GM23338 (cell line): Measurements from ENCODE around the gene U2SURP. TPM values are rescaled to one million over a fixed set of nuclear protein-coding genes. Genes with fewer than 3 reads are reported as not detected.

Experiments
- ATAC-seq: fragments of 200-7000 bp; cut with Tn5 transposase; 3 replicates; pipeline ENCODE4 v1.9.1; 2020
- DNase-seq: peaks from one replicate; pipeline ENCODE4 v3.0.0-alpha.2; 2015; ENCODE audit warnings: low spot score
- H2AFZ ChIP-seq: fragments of 200-600 bp; sonication (generic); 2 replicates; pipeline ENCODE4 v1.8.0; 2016; ENCODE audit warnings: antibody characterized with exemption, mild to moderate bottlenecking, moderate library complexity
- H3F3A ChIP-seq: fragments of 200-600 bp; sonication (generic); replicated peaks from 2 replicates; pipeline ENCODE4 v1.8.0; 2017; ENCODE audit warnings: antibody characterized with exemption, mixed run types, low read depth
- H3K27ac ChIP-seq: fragments of 200-600 bp; sonication (generic); 2 replicates; pipeline ENCODE4 v1.6.1; 2016; ENCODE audit warnings: low read depth
- H3K27me3 ChIP-seq: fragments of 200-600 bp; sonication (generic); 2 replicates; pipeline ENCODE4 v1.8.0; 2016; ENCODE audit warnings: mild to moderate bottlenecking, mixed run types, moderate library complexity; ENCODE audit not compliant: insufficient read depth
- H3K36me3 ChIP-seq: fragments of 200-600 bp; sonication (generic); 2 replicates; pipeline ENCODE4 v1.8.0; 2016; ENCODE audit warnings: mild to moderate bottlenecking; ENCODE audit not compliant: insufficient read depth
- H3K4me1 ChIP-seq: fragments of 200-600 bp; sonication (generic); 2 replicates; pipeline ENCODE4 v1.8.0; 2016; ENCODE audit warnings: mild to moderate bottlenecking, moderate library complexity; ENCODE audit not compliant: insufficient read depth
- H3K4me2 ChIP-seq: fragments of 200-600 bp; sonication (generic); 2 replicates; pipeline ENCODE4 v1.7.1; 2017; ENCODE audit warnings: mixed run types
- H3K4me3 ChIP-seq: fragments of 200-600 bp; sonication (generic); 2 replicates; pipeline ENCODE4 v1.6.1; 2016; ENCODE audit warnings: mixed run types
- H3K79me2 ChIP-seq: fragments of 200-600 bp; sonication (generic); replicated peaks from 2 replicates; pipeline ENCODE4 v1.8.0; 2017; ENCODE audit warnings: mild to moderate bottlenecking; ENCODE audit not compliant: insufficient read depth
- H3K9me2 ChIP-seq: fragments of 200-600 bp; sonication (generic); 2 replicates; pipeline ENCODE4 v1.8.0; 2017; ENCODE audit not compliant: insufficient read depth
- H4K20me1 ChIP-seq: fragments of 200-600 bp; sonication (generic); replicated peaks from 2 replicates; pipeline ENCODE4 v1.8.0; 2017; ENCODE audit warnings: mild to moderate bottlenecking; ENCODE audit not compliant: insufficient read depth
- H3K27ac Mint-ChIP-seq: 2 replicates; pipeline ENCODE4 v1.8.0; 2020; ENCODE audit warnings: inconsistent platforms, mild to moderate bottlenecking, moderate library complexity, mixed read lengths
- H3K27me3 Mint-ChIP-seq: 3 replicates; pipeline ENCODE4 v1.8.0; 2022; ENCODE audit warnings: low read depth, mild to moderate bottlenecking, moderate library complexity, mixed read lengths, inconsistent platforms; ENCODE audit not compliant: insufficient read depth, poor library complexity
- H3K36me3 Mint-ChIP-seq: 3 replicates; pipeline ENCODE4 v1.8.0; 2021; ENCODE audit warnings: low read depth, mild to moderate bottlenecking, inconsistent platforms, moderate library complexity, mixed read lengths
- H3K4me1 Mint-ChIP-seq: 3 replicates; pipeline ENCODE4 v1.8.0; 2020; ENCODE audit warnings: mild to moderate bottlenecking, inconsistent platforms, mixed read lengths
- H3K4me3 Mint-ChIP-seq: 3 replicates; pipeline ENCODE4 v1.8.0; 2021; ENCODE audit warnings: moderate library complexity, mild to moderate bottlenecking, inconsistent platforms, mixed read lengths
- H3K9me3 Mint-ChIP-seq: 3 replicates; pipeline ENCODE4 v1.8.0; 2020; ENCODE audit warnings: moderate library complexity, mild to moderate bottlenecking, inconsistent platforms, mixed read lengths
- CREB1 ChIP-seq: fragments of 250-450 bp; sonication (Bioruptor Pico); IDR thresholded peaks from 2 replicates; pipeline ENCODE4 v1.5.0; 2020; ENCODE audit warnings: low read depth, mild to moderate bottlenecking, moderate library complexity
- CTCF ChIP-seq, 2 experiments: fragments of 200-600 bp in 1 of 2; sonication (generic) in 1 of 2; conservative IDR thresholded peaks; 2 replicates each; pipeline versions ENCODE4 v1.5.1 to v1.6.1; 2016 to 2017; ENCODE audit warnings: antibody characterized with exemption in 2 of 2, low read depth in 2 of 2, mild to moderate bottlenecking in 2 of 2, moderate library complexity in 1 of 2
- EZH2phosphoT487 ChIP-seq: fragments of 200-600 bp; sonication (generic); IDR thresholded peaks from one replicate; pipeline ENCODE4 v1.8.1; 2018; ENCODE audit warnings: antibody characterized with exemption; ENCODE audit not compliant: unreplicated experiment
- JUNB ChIP-seq: IDR thresholded peaks from one replicate; pipeline ENCODE4 v1.6.1; 2016; ENCODE audit warnings: antibody characterized with exemption; ENCODE audit not compliant: unreplicated experiment
- NANOG ChIP-seq: IDR thresholded peaks from 2 replicates; pipeline ENCODE4 v1.6.1; 2016; ENCODE audit warnings: antibody characterized with exemption, borderline replicate concordance
- STAT1 ChIP-seq: IDR thresholded peaks from one replicate; pipeline ENCODE4 v1.6.1; 2016; ENCODE audit warnings: antibody characterized with exemption; ENCODE audit not compliant: unreplicated experiment
- ZNF331 ChIP-seq: fragments of 250-450 bp; sonication (Bioruptor Pico); IDR thresholded peaks from 2 replicates; pipeline ENCODE4 v1.5.0; 2020; ENCODE audit warnings: low read depth, mild to moderate bottlenecking, moderate library complexity
- ZNF462 ChIP-seq: fragments of 250-450 bp; sonication (Bioruptor Pico); IDR thresholded peaks from 2 replicates; pipeline ENCODE4 v1.5.0; 2020; ENCODE audit warnings: mild to moderate bottlenecking, moderate library complexity
- polyA plus RNA-seq: library from polyadenylated mRNA; unstranded; fragments of >200 nt; fragmentation: Nextera tagmentation; extraction: Ambion mirVana; gene quantifications from 2 replicates; pipeline ENCODE4 v1.2.1, GENCODE V29; 2016
- total RNA-seq: library from RNA; depleted of rRNA; stranded (reverse); fragments of >200 nt; shearing (Covaris generic); gene quantifications from 2 replicates; pipeline ENCODE4 v1.2.3, GENCODE V29; 2014

U2SURP gene
- total and polyA plus RNA-seq, 2 experiments from 2014 or later: 116 to 372 TPM

- H4K20me1 ChIP-seq: no peaks in the 10 kb centered on the region
- H3K9me3 Mint-ChIP-seq: no peaks in the 10 kb centered on the region
- peaks cover 7% of the 10 kb centered on the region for H3K27me3 Mint-ChIP-seq
- H3K4me1 Mint-ChIP-seq: peaks cover 5% of the 10 kb centered on the region; the same call in 1 of the 3 replicates
- no peaks in the 10 kb centered on the region for H3K79me2 ChIP-seq
- peak overlapping the region; percentile 41; the same call in 1 of the 2 replicates for H3K27ac Mint-ChIP-seq
- no peaks in the 10 kb centered on the region for H3K36me3 ChIP-seq
- H3K36me3 Mint-ChIP-seq: no peaks in the 10 kb centered on the region
- H3K27me3 ChIP-seq: no peaks in the 10 kb centered on the region
- no peak overlapping the region for H3K4me3 Mint-ChIP-seq
- H2AFZ ChIP-seq: no peak overlapping the region
- no peak overlapping the region for H3K4me2 ChIP-seq
- DNase-seq: peak; percentile 64
- TF ChIP-seq ZNF331 (no peak), CTCF (conservative IDR thresholded peaks at IDR 0.05; ENCODE audit: low read depth in 2 of 2) (peak; percentile 61 to 63)
- H3K4me3 ChIP-seq: no peak overlapping the region
- no peaks in the 10 kb centered on the region for H3K9me2 ChIP-seq
- H3K4me1 ChIP-seq: no peaks in the 10 kb centered on the region
- ATAC-seq: peak; percentile 93
- no peak overlapping the region for H3K27ac ChIP-seq
- H3F3A ChIP-seq: no peaks in the 10 kb centered on the region
These were observed 25.9 kb upstream of the U2SURP start for GRCh38 chr3:142975316-142975995.

GRCh38 chr3:142976621-142977398 is 24.6 kb upstream of the U2SURP start:
- H3K27ac Mint-ChIP-seq: no peak overlapping the region
- no peaks in the 10 kb centered on the region for H3K9me3 Mint-ChIP-seq
- ATAC-seq (peak; percentile 15; the same call in 1 of the 3 replicates), DNase-seq (peak; percentile 32)
- Histone ChIP-seq H3K4me2 (no peak overlapping the region), H3K4me1 (peaks cover 11% of the 10 kb centered on the region), H3K27me3 (no peaks in the 10 kb centered on the region), H3F3A (no peaks in the 10 kb centered on the region), H3K9me2 (no peaks in the 10 kb centered on the region), H2AFZ (no peak overlapping the region), H3K79me2 (no peaks in the 10 kb centered on the region), H3K36me3 (no peaks in the 10 kb centered on the region), H4K20me1 (no peaks in the 10 kb centered on the region), H3K27ac (no peak overlapping the region), H3K4me3 (no peak overlapping the region)
- no peak overlapping the region for H3K4me3 Mint-ChIP-seq
- H3K36me3 Mint-ChIP-seq: no peaks in the 10 kb centered on the region
- H3K4me1 Mint-ChIP-seq: peaks cover 12% of the 10 kb centered on the region
- peaks cover 7% of the 10 kb centered on the region for H3K27me3 Mint-ChIP-seq
- TF ChIP-seq STAT1: no peak
- TF ChIP-seq CREB1 (CRISPR knock-in tag): no peak
- TF ChIP-seq JUNB: no peak
- no peak for TF ChIP-seq CTCF (conservative IDR thresholded peaks at IDR 0.05; ENCODE audit: low read depth in 2 of 2)
- no peak for TF ChIP-seq ZNF462 (CRISPR knock-in tag)
- no peak for TF ChIP-seq NANOG
- no peak for TF ChIP-seq EZH2phosphoT487
- no peak for TF ChIP-seq ZNF331
